ENCODE results near the gene CPT2. TPM values are rescaled to one million over a fixed set of nuclear protein-coding genes. Genes with fewer than 3 reads are reported as not detected.

The CPT2 gene
- polyA plus RNA-seq, 3 donors, result 8.2 to 21.6 (median 13.0) TPM

GRCh38 chr1:53250325-53250724 is 53.7 kb downstream of the CPT2 start:
- WGBS, 3 donors, result 84 to 92% (median 88%) methylated on average over 4 of the region's 4 CpGs
- H3K27ac ChIP-seq (ENCODE audit: low read depth, low read length), result no peak overlapping the region

- WGBS, 3 donors, result 58 to 76% (median 70%) methylated on average over 4 of the region's 4 CpGs
- no peak overlapping the region for H3K27ac ChIP-seq (ENCODE audit: low read depth, low read length)
Measured at GRCh38 chr1:53254011-53254640, 57.5 kb downstream of the CPT2 start.

- WGBS, 3 donors, result 96 to 98% (median 97%) methylated on average over 4 of the region's 4 CpGs
- no peak overlapping the region for H3K27ac ChIP-seq (ENCODE audit: low read depth, low read length)
Measured at GRCh38 chr1:53255031-53255430, 58.4 kb downstream of the CPT2 start.

DNA sequence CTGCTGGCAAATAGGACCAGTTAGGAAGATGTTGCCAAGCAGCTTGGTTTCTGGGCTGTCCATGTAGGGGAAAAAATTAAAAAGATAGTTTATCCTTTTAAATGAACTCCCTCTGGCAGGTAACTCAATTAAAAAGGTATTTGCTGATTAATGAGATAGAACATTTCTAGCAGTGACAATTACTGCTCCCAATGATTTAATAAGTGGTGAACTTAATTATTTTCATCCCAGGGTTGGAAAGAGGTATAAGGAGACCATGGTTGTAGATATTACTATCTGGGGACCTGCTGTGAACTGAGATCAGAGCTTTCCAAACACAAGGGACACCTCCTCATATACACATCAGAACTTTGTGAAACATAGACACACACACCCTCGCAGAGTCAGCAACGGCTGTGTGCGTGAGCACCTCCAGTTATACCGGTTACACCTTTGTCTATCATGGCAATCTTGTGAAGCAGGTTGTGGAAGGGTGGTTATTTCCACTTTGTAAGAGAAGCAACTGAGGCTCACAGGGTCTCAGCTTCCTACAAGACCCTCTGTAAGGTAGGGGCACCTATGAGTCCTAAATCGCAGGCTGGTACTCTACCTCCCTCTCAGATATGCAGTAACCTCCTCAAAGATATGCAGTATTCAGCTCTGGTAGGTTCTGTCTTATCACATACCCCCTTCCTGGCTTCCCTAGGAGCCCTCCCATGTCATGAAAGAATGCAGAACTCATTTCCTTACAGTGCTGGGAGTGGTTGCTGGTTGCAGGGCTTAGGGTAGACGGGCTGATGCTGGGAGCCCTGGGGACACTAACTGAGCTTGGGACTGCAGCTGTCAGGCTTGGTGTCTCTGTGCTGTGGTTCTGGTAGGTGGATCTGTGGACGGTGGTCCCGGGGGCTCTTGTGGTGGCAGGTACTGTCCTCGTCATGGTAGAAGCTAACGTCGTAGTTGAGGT is 60.2 kb downstream of the CPT2 start:
- WGBS, 3 donors, result 76 to 94% (median 93%) methylated on average over 11 of the region's 11 CpGs
- no peak overlapping the region for H3K27ac ChIP-seq (ENCODE audit: low read depth, low read length)

GRCh38 chr1:53257454-53258081 is 60.9 kb downstream of the CPT2 start:
- no peak overlapping the region for H3K27ac ChIP-seq (ENCODE audit: low read depth, low read length)
- 34 to 94% (median 90%) methylated on average over 5 of the region's 5 CpGs for WGBS, 3 donors

- no peak overlapping the region for H3K27ac ChIP-seq (ENCODE audit: low read depth, low read length)
- 54 to 85% (median 83%) methylated on average over 1 of the region's 1 CpG for WGBS, 3 donors
Measured at GRCh38 chr1:53258216-53258615, 61.6 kb downstream of the CPT2 start.

- 93 to 96% (median 93%) methylated on average over 2 of the region's 2 CpGs for WGBS, 3 donors
- H3K27ac ChIP-seq (ENCODE audit: low read depth, low read length), result no peak overlapping the region
Measured at GRCh38 chr1:53259932-53260331, 63.3 kb downstream of the CPT2 start.

DNA sequence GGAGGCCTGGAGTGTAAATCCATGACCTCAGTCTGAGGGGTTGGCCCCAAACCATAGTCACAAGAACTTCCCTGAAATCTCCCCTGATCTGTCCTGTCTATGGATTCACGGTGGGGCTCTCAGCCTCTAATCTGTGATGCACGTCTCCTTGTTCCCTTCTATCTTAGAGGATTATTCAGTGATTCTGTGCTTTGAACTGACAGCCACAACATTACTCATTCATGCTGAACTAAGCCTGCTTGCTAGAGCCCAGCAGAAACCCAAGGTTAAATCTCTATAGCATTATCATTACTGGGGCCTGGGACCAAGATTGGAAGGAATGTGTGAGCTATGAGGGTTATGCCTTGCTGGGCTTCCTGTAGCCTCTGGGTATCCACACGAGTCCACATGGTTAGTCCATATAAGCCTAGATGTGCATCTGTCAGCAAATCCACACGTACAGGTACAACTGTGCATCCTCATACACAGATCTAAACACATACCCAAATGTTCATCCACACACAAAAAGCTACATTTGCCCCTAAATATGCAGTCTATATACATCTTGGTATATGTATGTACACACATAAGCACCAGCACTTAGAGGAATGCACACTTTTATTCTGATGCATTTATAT is 64.1 kb downstream of the CPT2 start:
- WGBS, 3 donors, result 80 to 92% (median 86%) methylated on average over 4 of the region's 4 CpGs
- no peak overlapping the region for H3K27ac ChIP-seq (ENCODE audit: low read depth, low read length)

DNA sequence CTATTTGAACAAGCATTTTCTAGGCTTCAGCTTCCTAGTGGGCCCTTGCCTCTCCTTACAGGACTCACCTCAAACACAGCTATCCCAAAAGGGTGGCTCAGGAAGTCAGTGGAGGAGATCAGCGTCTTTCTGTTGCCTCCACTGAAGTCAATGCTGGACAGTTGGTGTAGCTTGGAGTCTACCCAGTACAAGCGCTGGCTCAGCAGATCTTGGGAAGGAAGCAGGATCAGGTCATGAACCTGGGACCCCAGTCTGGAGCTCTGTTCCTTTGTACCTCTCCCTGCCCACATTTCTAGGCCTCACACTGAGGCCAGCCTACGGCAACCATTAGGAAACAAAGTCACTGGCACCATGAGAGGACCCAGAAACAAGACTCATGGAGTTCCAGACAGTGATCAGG is 65.4 kb downstream of the CPT2 start:
- H3K27ac ChIP-seq (ENCODE audit: low read depth, low read length), result no peak overlapping the region
- WGBS, 3 donors, result 92 to 97% (median 92%) methylated on average over 3 of the region's 3 CpGs

Other genes with a start within 250 kb of the CPT2 start
- gene PODN, start 134.6 kb upstream of the CPT2 start, polyA plus RNA-seq, result 100 to 1,000 TPM in 1 of 3 donors, 10 to 100 TPM in 2; 10.3 to 209 (median 95.1) TPM
- under 1 TPM; 0.03 to 0.90 (median 0.54) TPM for gene SLC1A7, start 54.2 kb upstream of the CPT2 start, polyA plus RNA-seq
- gene CZIB, start 23.8 kb downstream of the CPT2 start, polyA plus RNA-seq, result 100 to 1,000 TPM in 1 of 3 donors, 10 to 100 TPM in 2; 30.1 to 118 (median 74.5) TPM
- 10 to 100 TPM; 27.9 to 72.1 (median 59.8) TPM for gene MAGOH, start 41.7 kb downstream of the CPT2 start, polyA plus RNA-seq
- 1 to 10 TPM in 1 of 3 donors, under 1 TPM in 2; 0.67 to 3.1 (median 0.75) TPM for gene LRP8, start 131.2 kb downstream of the CPT2 start, polyA plus RNA-seq

Measured in adipose tissue (tissue), 3 donors.